Lower leg skin (tissue), 3 donors: Measurements from ENCODE around the gene SNAPC1.

Experiments
- POLR2A ChIP-seq, 2 donors: fragments of 450-650 bp; IDR thresholded peaks; one replicate each; pipeline ENCODE4 v1.6.1; 2016 to 2017; ENCODE audit warnings: antibody characterized with exemption in 2 of 2, mild to moderate bottlenecking in 1 of 2, moderate library complexity in 1 of 2
- TF ChIP-seq, protein P1 (sequence below), 3 donors: fragments of 450-650 bp; IDR thresholded peaks; one replicate each; pipeline ENCODE4 v1.5.1; 2016; ENCODE audit warnings: antibody characterized with exemption in 3 of 3, mild to moderate bottlenecking in 3 of 3, moderate library complexity in 2 of 3

DNA sequence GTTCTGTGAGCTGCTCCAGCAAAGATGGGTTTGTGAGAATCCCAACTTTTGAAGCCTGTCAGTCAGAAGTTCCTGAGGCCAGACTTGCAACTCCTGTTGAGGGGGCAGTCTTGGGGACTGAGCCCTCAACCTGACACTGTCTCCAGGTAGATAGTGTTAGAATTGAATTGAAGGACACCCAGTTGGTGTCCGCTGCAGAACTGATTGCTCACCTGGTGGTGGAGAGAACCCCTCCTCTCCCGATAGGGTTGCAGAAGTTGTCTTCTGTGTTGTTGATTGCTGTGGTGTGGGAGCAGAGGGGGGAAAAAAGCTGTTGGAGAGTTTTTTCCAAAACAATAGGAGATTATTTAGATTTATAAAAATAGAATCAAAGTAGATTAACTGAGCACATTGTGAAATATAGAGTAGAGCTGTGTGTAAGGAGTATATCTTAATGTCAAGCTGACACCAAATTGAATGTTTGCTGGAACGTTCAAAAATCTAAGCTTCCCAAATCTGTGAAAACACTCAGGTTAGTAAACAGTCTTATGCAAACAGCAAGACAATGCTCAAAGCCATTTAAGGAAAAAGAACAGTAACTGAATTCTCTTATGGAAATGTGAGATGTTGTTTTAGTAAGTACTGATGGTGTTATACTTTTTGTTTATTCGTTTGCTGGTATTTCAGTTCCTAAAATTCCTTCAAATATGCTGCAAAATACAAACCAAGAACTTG, 48.3 kb upstream of the SNAPC1 start:
- TF ChIP-seq, protein P1, sequence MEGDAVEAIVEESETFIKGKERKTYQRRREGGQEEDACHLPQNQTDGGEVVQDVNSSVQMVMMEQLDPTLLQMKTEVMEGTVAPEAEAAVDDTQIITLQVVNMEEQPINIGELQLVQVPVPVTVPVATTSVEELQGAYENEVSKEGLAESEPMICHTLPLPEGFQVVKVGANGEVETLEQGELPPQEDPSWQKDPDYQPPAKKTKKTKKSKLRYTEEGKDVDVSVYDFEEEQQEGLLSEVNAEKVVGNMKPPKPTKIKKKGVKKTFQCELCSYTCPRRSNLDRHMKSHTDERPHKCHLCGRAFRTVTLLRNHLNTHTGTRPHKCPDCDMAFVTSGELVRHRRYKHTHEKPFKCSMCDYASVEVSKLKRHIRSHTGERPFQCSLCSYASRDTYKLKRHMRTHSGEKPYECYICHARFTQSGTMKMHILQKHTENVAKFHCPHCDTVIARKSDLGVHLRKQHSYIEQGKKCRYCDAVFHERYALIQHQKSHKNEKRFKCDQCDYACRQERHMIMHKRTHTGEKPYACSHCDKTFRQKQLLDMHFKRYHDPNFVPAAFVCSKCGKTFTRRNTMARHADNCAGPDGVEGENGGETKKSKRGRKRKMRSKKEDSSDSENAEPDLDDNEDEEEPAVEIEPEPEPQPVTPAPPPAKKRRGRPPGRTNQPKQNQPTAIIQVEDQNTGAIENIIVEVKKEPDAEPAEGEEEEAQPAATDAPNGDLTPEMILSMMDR (IDR thresholded peaks at IDR 0.05) = no peak
- no peak for TF ChIP-seq POLR2A (IDR thresholded peaks at IDR 0.05)
